HG03280 (cell line): Measurements from ENCODE around the gene TMEFF2.
"Not testable (repeated sequence)": the region's sequence is repeated elsewhere in the genome, so short reads cannot be mapped to it uniquely, and the experiment has no call there.

Source experiments
- ATAC-seq: cut with Tn5 transposase; IDR thresholded peaks from one replicate; pipeline ENCODE4 v1.9.1; 2021; ENCODE audit warnings: mild to moderate bottlenecking, moderate library complexity; ENCODE audit not compliant: unreplicated experiment

Gene TMEFF2

GRCh38 chr2:192132604-192133003, 62.1 kb downstream of the TMEFF2 start:
- not testable (repeated sequence) for ATAC-seq

- not testable (repeated sequence) for ATAC-seq
Observed at GRCh38 chr2:192130312-192130711, 64.4 kb downstream of the TMEFF2 start.

GRCh38 chr2:192128655-192129054, 66.1 kb downstream of the TMEFF2 start:
- no peak for ATAC-seq

GRCh38 chr2:192127434-192127833, 67.3 kb downstream of the TMEFF2 start:
- no peak for ATAC-seq

DNA sequence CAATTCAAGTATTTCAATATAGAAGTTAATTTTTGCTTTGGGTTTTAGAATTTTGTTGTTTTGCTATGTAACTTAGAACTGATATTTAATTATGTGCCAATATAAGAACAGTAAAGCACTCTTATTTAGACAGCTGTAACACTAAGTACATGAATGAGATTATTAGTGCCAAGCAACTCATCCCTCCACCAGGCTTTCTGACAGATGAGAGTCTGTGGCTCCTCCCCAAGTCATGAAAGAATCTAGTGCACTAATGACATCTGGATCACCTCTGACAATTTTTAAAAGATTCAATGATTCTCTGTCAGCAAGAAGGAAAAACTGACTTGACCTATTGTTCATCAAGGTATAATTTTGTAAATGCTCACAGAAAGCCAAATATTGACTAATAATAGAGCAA, 67.8 kb downstream of the TMEFF2 start:
- ATAC-seq: no peak

DNA sequence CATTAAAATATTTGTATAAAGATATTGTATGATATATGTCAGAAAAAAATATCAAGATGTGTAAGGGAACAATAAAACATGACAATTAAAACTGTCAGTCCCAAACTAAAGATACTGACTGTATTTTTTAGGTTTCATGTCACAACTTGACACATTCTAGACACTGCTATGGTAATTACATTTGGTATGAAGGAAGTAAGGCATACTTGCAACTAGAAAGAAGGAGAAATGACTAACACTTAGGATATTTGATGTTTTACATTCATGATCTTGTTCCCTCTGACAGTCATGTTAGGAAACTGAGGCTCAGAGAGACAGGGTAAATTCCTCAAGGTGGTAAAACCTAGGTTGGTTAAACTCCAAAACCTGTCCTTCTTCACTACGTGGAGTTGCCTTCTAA, 68.3 kb downstream of the TMEFF2 start:
- ATAC-seq: no peak

DNA sequence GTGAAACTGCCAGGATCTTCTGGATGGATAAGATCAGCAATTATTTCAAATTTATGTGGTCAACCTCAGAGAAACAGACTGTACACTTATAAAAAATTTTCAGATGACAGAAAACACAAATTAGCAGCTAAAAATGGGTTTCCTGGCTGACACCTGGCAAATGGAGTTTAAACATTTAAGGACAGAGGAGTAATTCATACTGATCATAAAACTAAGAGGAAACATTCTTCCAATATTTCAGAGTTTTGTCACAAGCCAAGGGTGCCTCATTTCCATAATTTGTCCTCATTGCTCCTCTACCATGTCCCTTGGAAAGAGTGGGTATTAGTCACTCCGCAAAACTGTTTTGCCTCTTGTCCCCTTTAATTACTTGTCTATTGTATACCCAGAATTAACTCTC, 70.2 kb downstream of the TMEFF2 start:
- no peak for ATAC-seq

DNA sequence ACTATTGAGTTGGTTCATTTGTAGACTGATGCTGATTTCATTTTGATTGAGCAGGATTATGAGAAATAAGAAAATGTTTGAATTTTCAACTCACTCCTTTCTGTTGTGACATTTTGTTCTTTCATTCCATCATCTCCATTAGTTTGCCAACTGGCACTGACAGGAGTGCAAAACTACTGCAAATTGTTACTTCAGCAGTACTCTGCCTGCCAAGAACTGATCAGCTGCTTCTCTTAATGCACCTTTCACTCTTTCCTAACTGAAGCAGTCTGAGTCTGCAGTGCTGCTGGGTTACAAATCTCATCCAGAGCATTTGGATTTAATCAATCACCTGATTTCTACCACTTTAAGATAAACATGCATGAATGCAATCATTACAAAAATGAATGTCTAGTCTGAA, 70.9 kb downstream of the TMEFF2 start:
- ATAC-seq: no peak

DNA sequence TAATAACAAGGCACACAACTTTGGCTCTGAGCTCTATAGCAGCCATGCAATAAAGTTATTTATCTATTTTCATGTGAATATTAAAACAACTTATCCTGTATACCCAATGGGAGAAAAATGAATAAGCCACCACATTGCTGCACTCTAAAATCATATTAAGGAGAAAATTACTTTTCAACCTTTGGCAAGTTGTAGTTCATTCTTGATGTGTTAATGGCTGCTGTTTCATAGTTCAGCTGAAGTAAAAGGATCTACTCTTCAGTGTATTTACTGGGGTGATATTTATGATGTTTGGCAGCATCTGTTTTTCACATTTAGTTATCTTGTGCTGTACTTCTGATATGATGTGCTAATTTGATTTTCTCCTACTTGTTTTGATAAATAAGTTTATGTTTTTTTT, 71.8 kb downstream of the TMEFF2 start:
- no peak for ATAC-seq

DNA sequence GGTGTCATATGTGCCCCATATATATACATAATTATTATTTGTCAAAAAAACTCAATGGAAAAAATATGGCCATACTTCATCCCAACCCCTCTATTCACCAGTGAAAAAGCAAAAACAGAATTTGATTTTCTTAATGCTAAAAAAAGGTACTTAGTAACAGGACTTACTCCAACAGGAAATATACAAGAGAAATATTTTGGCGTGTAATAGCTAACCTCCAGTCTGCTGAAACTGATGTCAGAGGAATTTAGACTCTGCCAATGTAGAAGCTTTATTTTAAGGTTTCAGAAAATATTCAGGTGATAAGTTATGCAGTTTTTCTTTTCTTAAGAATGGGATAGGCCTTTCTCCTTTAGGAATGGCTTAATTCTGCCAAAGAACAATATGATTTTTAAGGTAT, 72.6 kb downstream of the TMEFF2 start:
- ATAC-seq: no peak

DNA sequence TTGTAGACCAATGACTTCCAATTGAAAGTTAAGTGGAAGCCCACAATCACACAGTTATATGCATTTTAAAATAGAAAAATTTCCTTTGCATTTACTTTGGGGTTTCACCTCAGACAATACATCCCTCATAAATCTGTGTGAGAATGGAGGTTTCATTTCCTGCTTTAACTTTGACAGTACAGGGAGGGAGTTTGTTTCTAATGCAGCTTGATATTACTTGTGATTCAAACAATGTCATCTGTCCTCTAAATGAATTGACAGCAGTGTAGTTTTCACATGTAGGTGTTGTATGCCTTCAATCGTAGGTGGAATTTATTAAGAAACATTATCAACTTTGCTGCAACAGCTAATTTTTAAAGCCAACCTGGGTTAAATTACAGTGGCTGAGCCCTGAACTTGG, 75.2 kb downstream of the TMEFF2 start:
- no peak for ATAC-seq

DNA sequence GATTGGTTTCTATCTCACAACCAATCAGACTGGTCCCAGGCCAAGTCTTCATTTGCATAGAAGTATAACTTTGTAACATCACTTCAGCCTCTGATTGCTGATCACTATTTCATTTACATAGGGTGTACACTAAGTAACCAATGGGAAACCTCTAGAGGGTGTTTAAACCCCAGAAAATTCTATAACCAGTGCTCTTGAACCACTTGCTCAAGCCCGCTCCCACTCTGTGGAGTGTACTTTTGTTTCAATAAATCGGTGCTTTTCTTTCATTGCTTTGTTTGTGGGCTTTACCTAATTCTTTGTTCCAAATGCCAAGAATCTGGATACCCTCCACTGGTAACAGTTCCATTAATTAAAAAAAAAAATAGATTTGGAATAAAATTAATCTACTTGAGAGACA, 77.0 kb downstream of the TMEFF2 start:
- ATAC-seq: no peak

GRCh38 chr2:192111536-192111935, 83.2 kb downstream of the TMEFF2 start:
- not testable (repeated sequence) for ATAC-seq

DNA sequence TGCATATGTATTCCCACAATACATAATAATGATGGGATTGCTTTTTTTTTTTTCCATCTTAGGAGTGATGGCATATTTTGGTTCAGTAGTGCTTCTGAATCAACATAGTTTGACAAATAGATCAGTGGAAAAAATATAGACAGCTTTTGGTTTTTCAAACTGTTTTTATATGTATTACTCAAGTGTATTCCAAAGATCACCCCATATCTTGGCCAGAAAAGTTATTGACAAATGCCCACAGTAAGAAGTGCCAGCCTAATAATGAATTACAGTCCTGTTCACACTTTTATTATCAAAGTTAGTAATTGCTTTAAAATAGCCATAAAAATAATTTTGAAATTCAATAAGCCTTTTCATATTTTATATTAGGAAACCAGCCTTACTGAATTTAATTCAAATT, 95.0 kb downstream of the TMEFF2 start:
- ATAC-seq: no peak

DNA sequence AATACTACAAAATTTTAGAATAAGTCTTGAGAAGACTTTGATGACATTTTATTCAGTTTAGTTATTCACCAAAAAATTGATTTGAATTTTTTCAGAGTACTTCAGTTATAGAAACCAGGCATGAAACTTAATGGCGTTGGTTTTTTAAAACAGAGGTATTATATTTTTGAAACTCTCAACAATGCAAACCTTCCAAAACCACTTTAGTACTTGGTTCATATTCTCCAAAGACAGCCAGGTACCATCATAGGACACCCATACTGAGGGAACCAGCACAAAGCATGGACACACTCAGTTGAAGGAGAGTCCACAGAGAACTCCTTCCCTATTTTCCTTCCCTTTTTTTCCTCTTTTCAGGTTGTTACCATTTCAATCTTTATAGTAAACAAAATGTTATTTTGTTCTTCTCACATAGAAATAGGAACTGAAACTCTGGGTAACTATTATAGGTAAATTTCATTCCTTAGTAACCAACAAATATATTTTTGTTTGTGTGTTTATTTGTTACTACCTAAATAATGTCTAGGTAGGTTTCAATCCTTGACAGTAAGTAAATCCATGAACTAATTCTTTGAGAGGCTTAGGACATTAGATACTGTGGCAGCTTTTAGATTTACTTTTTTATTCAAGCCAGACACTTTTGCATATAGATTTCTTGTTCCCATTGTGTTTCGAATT, 95.8 kb downstream of the TMEFF2 start:
- ATAC-seq: peak; percentile 74

DNA sequence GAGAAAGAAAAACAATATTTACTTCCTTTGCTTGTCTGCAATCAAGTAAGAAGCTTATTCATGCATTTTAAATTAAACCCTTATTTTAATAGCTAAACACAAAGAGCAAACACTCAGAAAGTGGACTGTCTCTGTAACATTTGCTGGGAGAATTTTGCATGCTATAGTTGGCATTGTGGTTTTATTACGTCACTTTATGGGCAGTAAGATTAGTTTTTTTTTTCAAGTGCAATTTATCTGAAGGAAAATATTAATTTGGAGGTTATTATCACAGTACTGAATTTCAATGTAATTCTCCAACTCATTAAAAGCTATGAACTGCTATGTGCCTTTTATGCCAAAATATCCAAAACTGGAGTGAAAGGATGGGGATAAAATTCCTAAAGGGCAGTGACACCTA, 103.3 kb downstream of the TMEFF2 start:
- no peak for ATAC-seq

GRCh38 chr2:192090911-192091310, 103.8 kb downstream of the TMEFF2 start:
- no peak for ATAC-seq

GRCh38 chr2:192087398-192087958, 107.3 kb downstream of the TMEFF2 start:
- no peak for ATAC-seq

- ATAC-seq: no peak
Observed at GRCh38 chr2:192082121-192082520, 112.6 kb downstream of the TMEFF2 start.

DNA sequence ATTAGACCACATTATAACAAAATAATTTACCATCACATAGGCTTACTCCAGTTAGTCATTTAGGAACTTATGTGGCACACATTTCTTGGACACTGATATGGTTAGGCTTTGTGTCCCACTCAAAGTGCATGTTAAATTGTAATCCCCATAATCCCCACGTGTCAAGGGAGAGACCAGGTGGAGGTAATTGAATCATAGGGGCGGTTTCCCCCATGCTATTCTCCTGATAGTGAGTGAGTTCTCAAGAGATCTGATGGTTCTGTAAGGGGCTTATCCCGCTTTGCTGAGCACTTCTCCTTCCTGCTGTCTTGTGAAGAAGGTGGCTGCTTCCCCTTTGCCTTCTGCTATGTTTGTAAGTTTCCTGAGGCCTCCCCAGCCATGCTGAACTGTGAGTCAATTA, 114.6 kb downstream of the TMEFF2 start:
- ATAC-seq: not testable (repeated sequence)

DNA sequence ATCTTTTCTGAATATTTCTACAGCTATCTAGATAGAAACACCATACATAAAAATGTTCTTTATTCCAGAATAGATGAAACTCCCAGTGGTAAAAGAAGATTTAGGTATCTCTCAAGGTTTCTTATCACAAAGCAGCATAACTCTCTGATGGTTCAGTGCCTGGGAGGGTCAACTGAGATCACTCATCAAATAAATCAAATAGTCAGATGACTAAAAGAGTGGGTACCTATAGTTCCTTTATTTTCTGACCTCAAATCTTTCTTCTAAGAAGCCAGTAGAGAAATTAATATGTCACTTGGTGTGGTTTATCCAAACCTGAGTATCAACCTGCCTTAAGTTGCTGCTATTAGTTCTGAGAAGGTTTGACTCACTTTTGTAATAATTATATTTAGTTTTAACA, 120.9 kb downstream of the TMEFF2 start:
- ATAC-seq: no peak

- ATAC-seq: no peak
Observed at GRCh38 chr2:192072778-192073177, 122.0 kb downstream of the TMEFF2 start.

- ATAC-seq: no peak
Observed at GRCh38 chr2:192072261-192072660, 122.5 kb downstream of the TMEFF2 start.
